Measurements from ENCODE around the gene TRAF2.

The TRAF2 gene

DNA sequence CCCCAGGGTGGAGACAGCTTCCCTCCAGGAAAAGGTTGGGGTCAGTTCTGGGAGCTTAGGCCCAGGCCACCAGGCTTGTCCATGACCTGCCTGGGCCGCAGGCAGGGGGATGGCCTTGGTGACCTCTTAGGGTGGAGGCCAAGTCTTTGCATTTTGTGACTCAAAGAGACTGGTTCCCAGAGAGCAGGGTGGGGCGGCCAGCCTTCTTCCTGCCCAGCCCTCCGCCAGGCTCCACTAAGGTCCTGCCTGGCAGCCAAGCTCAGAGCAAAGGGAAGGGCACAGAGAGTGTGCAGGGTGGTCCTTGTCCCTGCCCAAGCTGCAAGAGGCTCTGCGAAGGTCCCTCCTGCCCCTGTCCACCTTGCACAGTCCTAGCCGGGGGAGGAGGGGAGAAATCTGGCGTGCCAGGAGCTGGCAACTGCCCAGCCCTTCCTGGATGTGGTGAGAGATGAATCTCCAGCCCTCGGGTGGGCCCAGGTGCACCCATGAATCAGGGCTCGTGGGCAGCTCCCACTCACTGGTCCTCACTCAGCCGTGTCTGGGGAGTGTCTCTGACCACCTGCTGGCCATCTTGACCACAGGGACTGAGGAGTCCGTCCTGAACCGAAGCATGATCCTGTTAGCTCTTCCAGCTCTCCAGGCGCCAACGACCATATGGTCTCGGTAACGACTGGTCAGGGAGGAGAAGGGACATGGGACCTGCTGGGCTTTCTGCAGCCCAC is 88.7 kb downstream of the TRAF2 start:
- H3K27me3 ChIP-seq = no peaks in the 10 kb centered on the region
- no peaks in the 10 kb centered on the region for H3K36me3 ChIP-seq
- peak overlapping the region in 5 of 11 experiments; percentile 2 to 45 (median 16); a peak in 5 of 22 replicates for H3K9ac ChIP-seq
- no peaks in the 10 kb centered on the region for H3K9me3 ChIP-seq (replicated peaks in 1 of 11)
- no peak for TF ChIP-seq Cebpa-rat (IDR thresholded peaks at IDR 0.05)
- H3K4me2 ChIP-seq = peak overlapping the region; percentile 68 to 92 (median 77)
- peaks cover 43 to 69% (median 53%) of the 10 kb centered on the region in 10 experiments for H3K4me1 ChIP-seq
- no peaks in the 10 kb centered on the region; a peak in 2 of 22 replicates for H4K20me1 ChIP-seq
- peak overlapping the region in 3 of 11 experiments; percentile 32 to 41 (median 35); a peak in 4 of 22 replicates for H3K27ac ChIP-seq
- H3K4me3 ChIP-seq = no peak overlapping the region

DNA sequence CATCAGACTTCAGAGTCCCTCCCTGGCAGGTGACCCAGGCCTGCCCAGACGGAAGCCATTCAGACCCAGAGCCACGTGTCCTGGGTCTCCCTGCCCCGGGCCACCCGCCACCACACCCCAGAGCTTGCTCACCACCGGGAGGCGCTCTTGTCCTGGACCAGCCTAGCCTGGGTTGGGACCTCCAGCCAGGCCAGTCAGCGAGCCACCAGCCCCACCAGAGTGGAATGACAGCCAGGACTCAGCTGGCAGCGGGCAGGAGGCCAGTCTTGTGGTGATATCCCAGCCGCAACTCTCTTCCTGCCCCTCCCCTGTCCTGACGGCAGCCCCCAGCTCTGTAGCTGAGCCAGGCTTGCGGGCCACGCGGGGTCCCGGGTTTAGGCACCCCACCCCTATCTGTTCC is 89.3 kb downstream of the TRAF2 start:
- 0 out of 20 replicates have a peak overlapping the region, but pooled peaks of 1 of the 10 experiments have one; percentile 8 for H3K4me3 ChIP-seq
- peak overlapping the region in 5 of 11 experiments; percentile 13 to 42 (median 32); a peak in 7 of 22 replicates for H3K27ac ChIP-seq
- no peaks in the 10 kb centered on the region for H3K27me3 ChIP-seq
- no peaks in the 10 kb centered on the region for H3K9me3 ChIP-seq (replicated peaks in 1 of 11)
- H3K4me2 ChIP-seq = peak overlapping the region; percentile 68 to 92 (median 77)
- TF ChIP-seq Cebpa-rat (IDR thresholded peaks at IDR 0.05) = no peak
- H3K4me1 ChIP-seq = peaks cover 36 to 62% (median 47%) of the 10 kb centered on the region in 10 experiments
- H4K20me1 ChIP-seq = no peaks in the 10 kb centered on the region; a peak in 2 of 22 replicates
- H3K9ac ChIP-seq = peak overlapping the region in 10 of 11 experiments; percentile 2 to 46 (median 22); a peak in 10 of 22 replicates
- no peaks in the 10 kb centered on the region for H3K36me3 ChIP-seq
